H1 (cell line): ENCODE data around the gene MMP28. TPM values are rescaled to one million over a fixed set of nuclear protein-coding genes. Genes with fewer than 3 reads are reported as not detected.

Experiments
- CTCF ChIA-PET: fragments of 300-600 bp; sonication (Branson Sonifier 250); formaldehyde crosslinking; loops from one replicate; lab custom pipeline; 2021; ENCODE audit not compliant: partially characterized antibody; lab: Charles Lee
- POLR2A ChIA-PET: fragments of 300-600 bp; sonication (Branson Sonifier 250); formaldehyde crosslinking; loops from one replicate; lab custom pipeline; 2021; ENCODE audit warnings: inconsistent platforms; ENCODE audit not compliant: partially characterized antibody; lab: Charles Lee
- DNase-seq, 2 experiments: peaks; one replicate each; pipeline versions ENCODE4 v3.0.0 to v3.0.0-alpha.2; 2010 to 2022; ENCODE audit warnings: low spot score in 2 of 2, low read depth in 1 of 2, mixed read lengths in 1 of 2
- FAIRE-seq: peaks from 2 replicates; lab custom pipeline; 2011; peaks lifted over from hg19 to GRCh38; lab: Jason Lieb, UNC
- H2AFZ ChIP-seq: 2 replicates; pipeline ENCODE4 v1.8.1; 2012; ENCODE audit warnings: low read length, inconsistent platforms
- H2AK5ac ChIP-seq: 2 replicates; pipeline ENCODE4 v1.6.1; 2013; ENCODE audit warnings: low read depth, low read length
- H2BK120ac ChIP-seq: replicated peaks from 2 replicates; pipeline ENCODE3; 2013; ENCODE audit warnings: low read depth, low read length, inconsistent platforms
- H2BK12ac ChIP-seq: 2 replicates; pipeline ENCODE4 v1.6.1; 2013; ENCODE audit warnings: low read depth, low read length
- H2BK15ac ChIP-seq: 2 replicates; pipeline ENCODE4 v1.6.1; 2013; ENCODE audit warnings: low read length
- H2BK20ac ChIP-seq: 2 replicates; pipeline ENCODE4 v1.6.1; 2013; ENCODE audit warnings: low read length
- H2BK5ac ChIP-seq: 2 replicates; pipeline ENCODE4 v1.6.1; 2013; ENCODE audit warnings: low read depth, low read length
- H3K14ac ChIP-seq: 2 replicates; pipeline ENCODE4 v1.6.1; 2013; ENCODE audit warnings: inconsistent platforms; ENCODE audit not compliant: insufficient read length
- H3K18ac ChIP-seq: 2 replicates; pipeline ENCODE4 v1.6.1; 2013; ENCODE audit warnings: low read length; ENCODE audit errors: extremely low read depth
- H3K23ac ChIP-seq: 2 replicates; pipeline ENCODE4 v1.6.1; 2013; ENCODE audit warnings: inconsistent platforms; ENCODE audit not compliant: insufficient read length
- H3K23me2 ChIP-seq: 2 replicates; pipeline ENCODE4 v1.6.1; 2013; ENCODE audit warnings: low read depth, low read length
- H3K27ac ChIP-seq: 2 replicates; pipeline ENCODE4 v1.6.1; 2011; ENCODE audit warnings: low read depth, low read length, inconsistent platforms
- H3K27me3 ChIP-seq, 4 experiments: replicated peaks in 1 of 4; 1 replicate in 1 of 4; 2 replicates in 3 of 4; pipeline versions ENCODE4 v1.6.1 to v1.8.1; 2011 to 2013; ENCODE audit warnings: low read length in 3 of 4, mild to moderate bottlenecking in 3 of 4, inconsistent platforms in 2 of 4, mixed read lengths in 2 of 4, moderate library complexity in 1 of 4; ENCODE audit not compliant: control insufficient read depth in 3 of 4, insufficient read depth in 3 of 4; ENCODE audit errors: extremely low read depth in 1 of 4
- H3K36me3 ChIP-seq, 4 experiments: 2 replicates each; pipeline versions ENCODE4 v1.6.1 to v1.8.1; 2011 to 2013; ENCODE audit warnings: mild to moderate bottlenecking in 4 of 4, low read length in 3 of 4, moderate library complexity in 2 of 4, control low read depth in 1 of 4, inconsistent platforms in 1 of 4; ENCODE audit not compliant: insufficient read depth in 4 of 4, control insufficient read depth in 2 of 4
- H3K4ac ChIP-seq: replicated peaks from 2 replicates; pipeline ENCODE3; 2013; ENCODE audit warnings: low read length, low read depth, mixed read lengths, inconsistent platforms; ENCODE audit not compliant: insufficient read length
- H3K4me1 ChIP-seq, 4 experiments: replicated peaks in 1 of 4; 1 replicate in 1 of 4; 2 replicates in 3 of 4; pipeline versions ENCODE4 v1.6.1 to v1.8.1; 2011 to 2013; ENCODE audit warnings: low read length in 3 of 4, inconsistent platforms in 2 of 4, mixed read lengths in 1 of 4; ENCODE audit not compliant: insufficient read depth in 4 of 4, control insufficient read depth in 3 of 4
- H3K4me2 ChIP-seq, 2 experiments: 2 replicates each; pipeline versions ENCODE4 v1.6.1 to v1.8.1; 2011 to 2013; ENCODE audit warnings: low read depth in 2 of 2, low read length in 2 of 2, control low read depth in 1 of 2, inconsistent platforms in 1 of 2, mild to moderate bottlenecking in 1 of 2; ENCODE audit not compliant: insufficient read depth in 1 of 2
- H3K4me3 ChIP-seq, 4 experiments: fragments of 200-600, 300-600 bp in 1 of 4; sonication (generic), shearing (Covaris generic), sonication (Bioruptor Twin) in 1 of 4; 2 replicates each; pipeline versions ENCODE4 v1.5.1 to v1.8.1; 2011 to 2016; ENCODE audit warnings: low read length in 4 of 4, low read depth in 3 of 4, control low read depth in 2 of 4, inconsistent platforms in 2 of 4, mild to moderate bottlenecking in 2 of 4, mixed read lengths in 1 of 4, moderate library complexity in 1 of 4; ENCODE audit not compliant: insufficient read depth in 2 of 4; ENCODE audit errors: extremely low read depth in 1 of 4
- H3K56ac ChIP-seq: replicated peaks from 2 replicates; pipeline ENCODE3; 2013; ENCODE audit warnings: low read depth, mild to moderate bottlenecking, mixed read lengths, low read length, inconsistent platforms; ENCODE audit not compliant: insufficient read length
- H3K79me1 ChIP-seq: 2 replicates; pipeline ENCODE4 v1.6.1; 2013; ENCODE audit warnings: low read depth, low read length, control low read depth
- H3K79me2 ChIP-seq, 2 experiments: 2 replicates each; pipeline versions ENCODE4 v1.6.1 to v1.8.1; 2012 to 2013; ENCODE audit warnings: low read length in 2 of 2, mild to moderate bottlenecking in 2 of 2, inconsistent platforms in 1 of 2; ENCODE audit not compliant: insufficient read depth in 2 of 2, control insufficient read depth in 1 of 2
- H3K9ac ChIP-seq, 4 experiments: replicated peaks in 1 of 4; 1 replicate in 1 of 4; 2 replicates in 3 of 4; pipeline versions ENCODE4 v1.6.1 to v1.8.1; 2011 to 2013; ENCODE audit warnings: low read depth in 3 of 4, low read length in 3 of 4, control low read depth in 2 of 4, mild to moderate bottlenecking in 2 of 4, moderate library complexity in 2 of 4, inconsistent platforms in 1 of 4; ENCODE audit errors: extremely low read depth in 1 of 4
- H3K9me3 ChIP-seq, 2 experiments: 2 replicates each; pipeline versions ENCODE4 v1.6.1 to v1.8.1; 2012 to 2013; ENCODE audit warnings: mild to moderate bottlenecking in 2 of 2, moderate library complexity in 2 of 2, control low read depth in 1 of 2, inconsistent platforms in 1 of 2, low read depth in 1 of 2, low read length in 1 of 2, mixed read lengths in 1 of 2; ENCODE audit not compliant: insufficient read depth in 2 of 2
- H4K20me1 ChIP-seq, 2 experiments: replicated peaks in 1 of 2; 2 replicates each; pipeline versions ENCODE3 to v1.8.1; 2011 to 2013; ENCODE audit warnings: inconsistent platforms in 2 of 2, low read length in 2 of 2, mild to moderate bottlenecking in 1 of 2; ENCODE audit not compliant: insufficient read depth in 2 of 2, control insufficient read depth in 1 of 2
- H4K5ac ChIP-seq: 2 replicates; pipeline ENCODE4 v1.6.1; 2013; ENCODE audit warnings: low read length, low read depth, mixed read lengths, inconsistent platforms; ENCODE audit not compliant: insufficient read length
- H4K8ac ChIP-seq: 2 replicates; pipeline ENCODE4 v1.8.0; 2013; ENCODE audit warnings: mild to moderate bottlenecking, moderate library complexity, low read length, inconsistent platforms; ENCODE audit not compliant: insufficient read depth; ENCODE audit errors: extremely low read depth
- H4K91ac ChIP-seq: replicated peaks from 2 replicates; pipeline ENCODE3; 2013; ENCODE audit warnings: low read length, mixed read lengths, inconsistent platforms; ENCODE audit not compliant: insufficient read length
- SP2 ChIP-seq: IDR thresholded peaks from 2 replicates; pipeline ENCODE4 v1.6.1; 2012; ENCODE audit warnings: mild to moderate bottlenecking, low read length, inconsistent platforms
- WGBS, 2 experiments: shearing (Covaris generic) in 1 of 2; methylation state at CpG; one replicate each; pipeline versions ENCODE4 v1.1.6 to v1.1.7; 2013 to 2015; ENCODE audit warnings: low lambda C conversion rate in 2 of 2, mixed read lengths in 2 of 2, inconsistent platforms in 1 of 2, low coverage in 1 of 2, missing lambda C conversion rate in 1 of 2; ENCODE audit not compliant: insufficient replicate concordance in 2 of 2, insufficient coverage in 1 of 2, insufficient read length in 1 of 2; ENCODE audit errors: extremely low coverage in 1 of 2, missing lambda C conversion rate in 1 of 2; 5-methylcytosine and 5-hydroxymethylcytosine counted together
- polyA plus RNA-seq, 7 experiments: library from polyadenylated mRNA; depleted of rRNA in 3 of 7; stranded (reverse) in 5 of 7; unstranded in 2 of 7; fragments of >200 nt in 5 of 7; fragments of 200-250 nt in 2 of 7; gene quantifications; 1 replicate in 5 of 7; 2 replicates in 1 of 7; 4 replicates in 1 of 7; pipeline versions ENCODE4 v1.2.1 to v1.2.3, GENCODE V29; 2011 to 2013; ENCODE audit warnings: missing spikeins in 2 of 7, mixed read lengths in 2 of 7
- total RNA-seq: library from RNA; stranded (reverse); fragmentation: NEBNext Ultra II Directional; extraction: Animal tissue kit (Norgen Biotek cat#: 25700); gene quantifications from 2 replicates; pipeline ENCODE4 v1.2.1, GENCODE V29; 2021

MMP28 gene
- total and polyA plus RNA-seq, 2 of the 8 experiments (the other 6 are each of a cell fraction or from before 2014, with no cell fraction given): not detected

DNA sequence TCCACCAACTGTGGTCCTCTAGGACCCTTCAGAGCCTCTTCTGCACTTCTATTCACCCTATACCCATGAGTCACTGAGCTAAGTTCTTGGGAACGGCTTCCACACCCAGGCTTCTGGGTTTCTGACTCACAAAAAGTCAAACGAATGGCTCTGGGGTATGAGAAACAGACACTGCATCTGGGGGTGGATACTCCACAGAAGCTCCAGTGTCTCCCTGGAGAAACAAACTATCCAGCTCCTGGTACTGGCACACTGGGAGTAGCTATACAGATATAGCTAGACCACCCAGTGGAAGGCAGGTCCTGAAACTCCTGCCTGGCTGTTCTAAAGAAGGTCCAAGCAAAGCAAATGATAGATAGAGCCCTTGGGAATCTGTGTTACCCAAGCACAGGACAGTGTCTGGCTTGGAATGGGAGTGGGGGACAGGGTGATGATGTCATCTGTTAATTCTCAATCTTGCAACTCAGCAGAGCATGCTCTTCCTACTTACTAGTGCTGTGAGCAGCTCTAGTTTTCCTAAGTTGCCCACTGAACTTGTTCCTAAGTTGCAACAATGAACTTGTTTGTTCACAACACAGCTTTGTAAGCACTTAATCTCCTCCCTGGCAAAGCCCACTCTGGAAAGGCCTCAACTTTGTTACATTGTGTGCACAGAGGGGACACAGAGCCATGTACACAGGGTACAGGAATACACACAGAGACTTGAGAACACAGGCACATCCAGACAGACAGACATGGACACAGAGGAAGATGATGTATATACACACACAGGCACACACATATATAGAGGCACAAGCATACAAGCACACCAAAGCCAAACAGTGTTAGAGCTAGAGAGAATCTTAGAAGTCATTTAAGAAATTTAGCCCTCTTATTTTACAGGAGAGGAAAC, 6.7 kb downstream of the MMP28 start:
- Histone ChIP-seq H3K4me2 (no peak overlapping the region), H3K79me1 (no peaks in the 10 kb centered on the region), H2BK5ac (no peak overlapping the region), H4K91ac (no peak overlapping the region), H2BK12ac (no peak overlapping the region; the same call in 1 of the 2 replicates), H2BK15ac (0 out of 2 replicates have a peak overlapping the region, but pooled peaks have one; percentile 50), H3K27ac (no peak overlapping the region), H2BK120ac (no peak overlapping the region), H3K56ac (no peak overlapping the region), H3K23me2 (no peaks in the 10 kb centered on the region), H3K4me3 (no peak overlapping the region), H3K14ac (no peak overlapping the region), H2AK5ac (no peak overlapping the region), H3K4ac (no peak overlapping the region), H3K4me1 (0 out of 7 replicates have a peak, but pooled peaks cover 0 to 2% (median 0%) of the 10 kb centered on the region in 4 experiments), H2BK20ac (no peak overlapping the region), H3K79me2 (no peaks in the 10 kb centered on the region), H4K8ac (no peak overlapping the region), H3K23ac (no peak overlapping the region), H4K5ac (no peak overlapping the region), H3K18ac (no peak overlapping the region), H2AFZ (no peak overlapping the region), H3K27me3 (peaks cover 6 to 12% (median 10%) of the 10 kb centered on the region in 4 experiments), H3K9me3 (no peaks in the 10 kb centered on the region), H4K20me1 (peaks cover 0 to 2% of the 10 kb centered on the region in 2 experiments), H3K9ac (no peak overlapping the region), H3K36me3 (no peaks in the 10 kb centered on the region; a peak in 1 of 8 replicates)
- WGBS, 2 experiments: 90% methylated on average over 2 of the region's 2 CpGs; no CpG with 5 or more reads in 1 of the 2 experiments
- FAIRE-seq (no peak), DNase-seq (no peak)
- CTCF ChIA-PET: interaction anchor here (1.2 to 17.5 kb wide), 4 partner anchors 12 to 42 kb away, joined by 3 to 247 read pairs (median 14); no protein-coding TSS in a partner anchor
- no peak for TF ChIP-seq SP2
- POLR2A ChIA-PET: interaction anchor here (2.3 kb wide), 1 partner anchor 20 kb away, joined by 9 read pairs; the partner anchor contains the start of gene TAF15
